Calu3 (cell line): ENCODE measurements around the gene CKMT2. TPM values are rescaled to one million over a fixed set of nuclear protein-coding genes. Genes with fewer than 3 reads are reported as not detected.

Source experiments
- BruUV-seq: library from RNA; stranded (reverse); fragments of 400-500 nt; replicated peaks from 2 replicates; lab custom pipeline; 2021; lab: Mats Ljungman, UMichigan
- CTCF ChIA-PET: fragments of 300-600 bp; sonication (Branson Sonifier 250); formaldehyde crosslinking; loops from one replicate; lab custom pipeline; 2022; ENCODE audit warnings: antibody characterized with exemption; lab: Charles Lee
- DNase-seq: peaks from one replicate; pipeline ENCODE4 v3.0.0; 2022
- H3K27ac Mint-ChIP-seq: one replicate; pipeline ENCODE4 v1.8.0; 2022; ENCODE audit warnings: mixed read lengths; ENCODE audit not compliant: unreplicated experiment
- H3K27me3 Mint-ChIP-seq: one replicate; pipeline ENCODE4 v1.8.0; 2022; ENCODE audit warnings: mixed read lengths; ENCODE audit not compliant: unreplicated experiment
- H3K36me3 Mint-ChIP-seq: one replicate; pipeline ENCODE4 v1.8.0; 2022; ENCODE audit warnings: mild to moderate bottlenecking, moderate library complexity, mixed read lengths; ENCODE audit not compliant: insufficient read depth, unreplicated experiment
- H3K4me1 Mint-ChIP-seq: one replicate; pipeline ENCODE4 v1.8.0; 2022; ENCODE audit warnings: mild to moderate bottlenecking, low read depth, mixed read lengths; ENCODE audit not compliant: unreplicated experiment
- H3K4me3 Mint-ChIP-seq: one replicate; pipeline ENCODE4 v1.8.0; 2022; ENCODE audit warnings: mild to moderate bottlenecking, low read depth, moderate library complexity, mixed read lengths; ENCODE audit not compliant: unreplicated experiment
- H3K9me3 Mint-ChIP-seq: one replicate; pipeline ENCODE4 v1.8.0; 2022; ENCODE audit warnings: low read depth, mixed read lengths; ENCODE audit not compliant: unreplicated experiment
- intact Hi-C: fragments of 100-400 bp; cut with micrococcal nuclease; formaldehyde crosslinking; loops from one replicate; pipeline ENCODE4 v1.10.0; 2022; ENCODE audit not compliant: unreplicated experiment
- total RNA-seq: library from RNA; stranded (reverse); gene quantifications from 2 replicates; pipeline ENCODE4 v1.2.3, GENCODE V29; 2022
- TF ChIP-seq, protein P1 (sequence below): fragments of 200-600 bp; IDR thresholded peaks from one replicate; pipeline ENCODE4 v1.8.0; 2022; ENCODE audit warnings: antibody characterized with exemption; ENCODE audit not compliant: unreplicated experiment

The CKMT2 gene
- total RNA-seq, 1 experiment from 2014 or later, result not detected

DNA sequence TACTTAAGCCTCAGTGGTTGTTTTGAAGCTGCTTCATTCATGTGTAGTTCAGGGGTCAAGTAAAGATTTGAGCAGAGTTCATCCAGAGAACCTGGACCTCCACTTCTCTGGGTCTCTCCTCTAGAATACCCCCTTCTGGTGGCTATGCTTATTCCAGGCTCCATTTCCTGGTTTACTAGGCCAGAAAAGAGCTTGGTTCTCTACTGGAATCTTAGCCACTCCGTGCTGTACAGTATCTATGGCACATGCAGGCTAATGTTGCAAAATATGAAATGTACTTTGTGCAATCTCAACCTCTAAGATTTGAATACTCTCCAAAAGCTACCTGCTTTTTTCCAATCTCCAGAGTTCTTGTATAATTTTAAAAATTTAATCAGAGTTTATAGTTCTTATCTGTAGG, 50.9 kb downstream of the CKMT2 start:
- Mint-ChIP-seq H3K36me3 (no peaks in the 10 kb centered on the region), H3K27ac (no peak overlapping the region), H3K4me3 (no peak overlapping the region), H3K9me3 (no peaks in the 10 kb centered on the region), H3K27me3 (no peaks in the 10 kb centered on the region), H3K4me1 (peaks cover 11% of the 10 kb centered on the region)
- TF ChIP-seq, protein P1, sequence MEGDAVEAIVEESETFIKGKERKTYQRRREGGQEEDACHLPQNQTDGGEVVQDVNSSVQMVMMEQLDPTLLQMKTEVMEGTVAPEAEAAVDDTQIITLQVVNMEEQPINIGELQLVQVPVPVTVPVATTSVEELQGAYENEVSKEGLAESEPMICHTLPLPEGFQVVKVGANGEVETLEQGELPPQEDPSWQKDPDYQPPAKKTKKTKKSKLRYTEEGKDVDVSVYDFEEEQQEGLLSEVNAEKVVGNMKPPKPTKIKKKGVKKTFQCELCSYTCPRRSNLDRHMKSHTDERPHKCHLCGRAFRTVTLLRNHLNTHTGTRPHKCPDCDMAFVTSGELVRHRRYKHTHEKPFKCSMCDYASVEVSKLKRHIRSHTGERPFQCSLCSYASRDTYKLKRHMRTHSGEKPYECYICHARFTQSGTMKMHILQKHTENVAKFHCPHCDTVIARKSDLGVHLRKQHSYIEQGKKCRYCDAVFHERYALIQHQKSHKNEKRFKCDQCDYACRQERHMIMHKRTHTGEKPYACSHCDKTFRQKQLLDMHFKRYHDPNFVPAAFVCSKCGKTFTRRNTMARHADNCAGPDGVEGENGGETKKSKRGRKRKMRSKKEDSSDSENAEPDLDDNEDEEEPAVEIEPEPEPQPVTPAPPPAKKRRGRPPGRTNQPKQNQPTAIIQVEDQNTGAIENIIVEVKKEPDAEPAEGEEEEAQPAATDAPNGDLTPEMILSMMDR, result no peak
- DNase-seq, result no peak
- no TSS peak for BruUV-seq
- CTCF ChIA-PET, result interaction anchor here (0.7 kb wide), 1 partner anchor 99 kb away, joined by 3 read pairs; no protein-coding TSS in a partner anchor
- intact Hi-C loops, result no loop called here

DNA sequence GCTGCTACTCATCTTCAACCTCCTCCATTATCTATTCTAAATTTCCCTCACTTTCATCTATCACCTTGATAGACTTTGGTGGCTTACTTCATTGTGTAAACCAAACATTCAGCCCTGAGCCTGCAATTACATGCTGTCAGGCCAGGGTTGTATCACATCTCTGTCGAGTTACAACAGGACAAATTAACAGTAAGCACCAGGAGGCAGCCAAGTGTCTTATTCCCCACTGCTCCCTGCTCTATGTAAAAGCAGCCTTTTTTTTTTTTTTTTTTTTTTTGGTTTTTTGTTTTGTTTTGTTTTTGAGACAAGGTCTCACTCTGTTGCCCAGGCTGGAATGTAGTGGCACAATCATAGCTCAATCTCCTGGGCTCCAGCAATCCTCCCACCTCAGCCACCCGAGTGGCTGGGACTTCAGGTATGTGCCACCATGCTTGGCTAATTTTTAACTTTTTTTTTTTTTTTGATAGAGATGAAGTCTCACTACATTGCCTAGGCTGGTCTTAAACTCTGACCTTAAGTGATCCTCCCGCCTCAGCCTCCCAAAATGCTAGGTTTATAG, 53.0 kb downstream of the CKMT2 start:
- BruUV-seq, result no TSS peak
- CTCF ChIA-PET, result interaction anchor here (0.7 kb wide), 2 partner anchors 44 to 1059 kb away, joined by 4 read pairs; no protein-coding TSS in a partner anchor
- TF ChIP-seq, protein P1, result no peak

DNA sequence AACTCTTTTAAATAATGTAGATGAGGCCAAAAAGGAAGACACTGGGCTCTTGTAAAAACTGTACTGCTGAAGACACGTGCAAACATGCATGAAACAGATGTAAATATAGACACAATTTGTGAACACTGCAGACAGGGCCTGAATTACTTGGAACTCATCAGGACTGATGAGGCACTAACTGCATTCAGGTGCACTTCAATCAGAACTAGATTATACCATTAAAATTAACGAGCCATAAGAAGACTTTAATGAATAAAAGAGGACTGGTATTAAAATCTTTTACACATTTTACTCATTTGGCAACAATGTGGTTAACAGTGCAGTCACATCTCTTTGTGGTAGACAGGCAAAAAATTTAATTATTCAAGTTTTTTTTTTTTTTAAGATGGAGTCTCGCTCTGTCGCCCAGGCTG, 54.9 kb downstream of the CKMT2 start:
- Mint-ChIP-seq H3K9me3 (peaks cover 12% of the 10 kb centered on the region), H3K4me3 (no peak overlapping the region), H3K4me1 (peaks cover 11% of the 10 kb centered on the region), H3K36me3 (no peaks in the 10 kb centered on the region), H3K27ac (no peak overlapping the region), H3K27me3 (no peaks in the 10 kb centered on the region)
- intact Hi-C loops, result no loop called here
- BruUV-seq, result no TSS peak
- no peak for DNase-seq
- TF ChIP-seq, protein P1, result no peak
- CTCF ChIA-PET, result no interaction called here

More for the DNA sequence above, 53.0 kb downstream of the CKMT2 start:
- intact Hi-C loops, result no loop called here
- DNase-seq, result no peak
- H3K36me3 Mint-ChIP-seq, result no peaks in the 10 kb centered on the region
- H3K4me1 Mint-ChIP-seq, result peaks cover 11% of the 10 kb centered on the region
- H3K27me3 Mint-ChIP-seq, result no peaks in the 10 kb centered on the region
- peaks cover 1% of the 10 kb centered on the region for H3K9me3 Mint-ChIP-seq
- H3K27ac Mint-ChIP-seq, result no peak overlapping the region
- H3K4me3 Mint-ChIP-seq, result no peak overlapping the region

DNA sequence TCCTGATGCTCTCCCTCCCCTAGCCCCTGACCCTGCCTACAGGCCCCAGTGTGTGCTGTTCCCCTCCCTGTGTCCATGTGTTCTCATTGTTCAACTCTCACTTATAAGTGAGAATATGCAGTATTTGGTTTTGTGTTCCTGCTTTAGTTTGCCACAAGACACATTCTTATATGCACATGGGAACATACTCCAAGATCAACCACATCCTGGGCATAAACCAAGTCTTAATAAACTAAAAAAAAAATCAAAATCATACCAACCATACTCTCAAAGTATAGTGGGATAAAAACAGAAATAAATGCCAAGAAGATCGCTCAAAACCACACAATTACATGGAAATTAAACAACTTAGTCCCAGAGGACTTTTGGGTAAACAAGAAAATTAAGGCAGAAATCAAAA, 57.0 kb downstream of the CKMT2 start:
- H3K27ac Mint-ChIP-seq, result no peak overlapping the region
- H3K4me3 Mint-ChIP-seq, result no peak overlapping the region
- no peaks in the 10 kb centered on the region for H3K27me3 Mint-ChIP-seq
- CTCF ChIA-PET, result no interaction called here
- intact Hi-C loops, result loop anchor here (10.0 kb wide), 1 partner anchor 45 kb away; no protein-coding TSS in a partner anchor
- no TSS peak for BruUV-seq
- peaks cover 16% of the 10 kb centered on the region for H3K9me3 Mint-ChIP-seq
- TF ChIP-seq, protein P1, result no peak
- peaks cover 11% of the 10 kb centered on the region for H3K4me1 Mint-ChIP-seq
- no peak for DNase-seq
- H3K36me3 Mint-ChIP-seq, result peaks cover 9% of the 10 kb centered on the region
